ENCODE measurements around the gene MYZAP. TPM values are rescaled to one million over a fixed set of nuclear protein-coding genes. Genes with fewer than 3 reads are reported as not detected.
A peak's percentile ranks its signal among the peaks of the same experiment; 100 is the strongest.

Gene MYZAP
- total and polyA plus RNA-seq, 2 experiments from 2014 or later = 143 to 175 TPM

GRCh38 chr15:57589754-57590153, 1.9 kb upstream of the MYZAP start:
- DNase-seq (ENCODE audit: low read depth in 1 of 2, low spot score in 1 of 2) = no peak
- peaks cover 17% of the 10 kb centered on the region for H3K4me1 ChIP-seq (ENCODE audit: low read depth)
- H3K27ac ChIP-seq = no peak overlapping the region
- H3K9me3 ChIP-seq (ENCODE audit: low read depth) = no peaks in the 10 kb centered on the region
- no peak overlapping the region for H3K4me3 ChIP-seq
- no peaks in the 10 kb centered on the region for H3K27me3 ChIP-seq
- no peaks in the 10 kb centered on the region for H3K36me3 ChIP-seq
- no peak for TF ChIP-seq CTCF (IDR thresholded peaks at IDR 0.05; ENCODE audit: low read depth, low read length)

DNA sequence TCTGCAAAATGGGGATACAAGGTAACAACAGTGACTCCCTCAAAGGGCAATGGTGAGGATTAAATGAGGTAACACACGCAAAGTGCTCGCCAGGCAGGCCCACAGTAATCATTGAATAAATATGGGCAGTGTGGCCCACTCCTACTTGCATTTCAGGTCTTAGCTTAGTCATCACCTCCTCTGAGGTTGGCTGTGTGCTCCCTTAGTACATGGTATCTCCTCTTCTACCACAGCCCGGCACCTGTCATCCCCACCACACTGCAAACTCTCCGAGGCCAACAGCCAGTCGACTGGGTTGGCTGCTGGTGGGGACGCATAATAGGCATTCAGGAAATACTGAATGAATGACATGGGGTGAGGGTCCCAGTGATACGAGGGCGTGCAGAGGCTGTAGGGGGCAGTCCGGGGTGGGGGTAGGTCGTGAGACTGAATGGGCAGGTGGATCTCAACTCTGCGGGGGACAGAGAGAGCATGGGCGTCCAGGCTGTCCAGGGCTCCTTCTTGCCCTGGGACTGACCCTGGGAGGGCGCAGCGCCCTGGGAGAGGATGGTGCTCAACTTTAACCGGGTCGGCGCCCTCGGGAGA, 375 bp upstream of the MYZAP start:
- Histone ChIP-seq H3K27ac (peak overlapping the region; percentile 23), H3K36me3 (no peaks in the 10 kb centered on the region), H3K4me3 (peak overlapping the region; percentile 51), H3K4me1 (ENCODE audit: low read depth) (peaks cover 28% of the 10 kb centered on the region), H3K9me3 (ENCODE audit: low read depth) (no peaks in the 10 kb centered on the region), H3K27me3 (no peaks in the 10 kb centered on the region)
- no peak for DNase-seq (ENCODE audit: low read depth in 1 of 2, low spot score in 1 of 2)
- no peak for TF ChIP-seq CTCF (IDR thresholded peaks at IDR 0.05; ENCODE audit: low read depth, low read length)

DNA sequence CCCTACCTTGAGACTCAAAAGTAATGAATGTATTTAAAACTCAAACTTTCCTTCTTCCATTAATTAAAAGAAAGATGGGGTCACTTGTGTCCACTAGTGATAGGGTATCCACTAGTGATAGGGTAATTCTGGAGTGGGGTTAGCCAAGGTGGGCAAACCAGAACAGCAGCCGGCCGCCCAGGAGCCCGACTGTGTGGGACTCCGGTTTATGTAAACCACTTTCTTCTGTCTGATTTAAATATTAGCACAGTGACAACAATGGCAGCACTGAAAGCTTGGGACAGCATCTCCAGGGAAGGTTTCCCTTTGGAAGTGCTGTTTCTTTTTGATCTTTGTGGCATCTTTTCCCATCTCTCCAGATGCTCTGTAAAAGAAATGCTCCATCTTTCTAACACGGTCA, 722 bp downstream of the MYZAP start:
- Histone ChIP-seq H3K4me1 (ENCODE audit: low read depth) (peaks cover 39% of the 10 kb centered on the region), H3K27ac (peak overlapping the region; percentile 52), H3K36me3 (no peaks in the 10 kb centered on the region), H3K27me3 (no peaks in the 10 kb centered on the region), H3K9me3 (ENCODE audit: low read depth) (no peaks in the 10 kb centered on the region), H3K4me3 (peak overlapping the region; percentile 51)
- DNase-seq (ENCODE audit: low read depth in 1 of 2, low spot score in 1 of 2) = peak in 1 of 2 donors; percentile 37
- TF ChIP-seq CTCF (IDR thresholded peaks at IDR 0.05; ENCODE audit: low read depth, low read length) = no peak

DNA sequence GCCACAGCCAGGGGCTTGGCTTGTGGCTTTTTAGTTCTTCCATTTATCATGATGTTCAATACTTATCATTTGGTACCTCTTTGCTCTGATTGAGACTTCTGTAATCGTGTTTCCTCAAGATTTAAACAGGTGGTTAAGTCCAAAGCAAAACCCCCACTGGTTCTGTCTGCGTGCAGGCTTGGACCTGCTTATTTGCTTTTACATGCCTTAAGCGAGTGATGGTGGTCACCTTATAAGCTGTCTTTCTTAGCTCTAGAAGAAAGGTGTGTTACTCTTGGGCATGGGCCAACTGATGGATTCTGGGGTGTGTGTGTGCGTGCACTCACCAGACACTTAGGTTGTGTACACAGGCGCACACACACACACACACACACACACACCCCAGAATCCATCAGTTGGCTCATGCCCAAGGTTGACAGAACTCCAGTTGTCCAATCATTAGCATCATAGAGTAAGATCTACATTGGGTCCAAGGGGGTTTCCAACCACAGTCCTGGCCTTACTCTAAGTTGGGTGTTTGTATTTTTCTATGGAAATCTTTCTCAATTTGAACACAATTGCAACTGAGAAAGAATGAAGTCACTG, 1.2 kb downstream of the MYZAP start:
- Histone ChIP-seq H3K27me3 (no peaks in the 10 kb centered on the region), H3K9me3 (ENCODE audit: low read depth) (no peaks in the 10 kb centered on the region), H3K4me3 (peak overlapping the region; percentile 51), H3K4me1 (ENCODE audit: low read depth) (peaks cover 44% of the 10 kb centered on the region), H3K27ac (peak overlapping the region; percentile 94), H3K36me3 (no peaks in the 10 kb centered on the region)
- no peak for TF ChIP-seq CTCF (IDR thresholded peaks at IDR 0.05; ENCODE audit: low read depth, low read length)
- no peak for DNase-seq (ENCODE audit: low read depth in 1 of 2, low spot score in 1 of 2)

- no peak for TF ChIP-seq CTCF (IDR thresholded peaks at IDR 0.05; ENCODE audit: low read depth, low read length)
- Histone ChIP-seq H3K4me3 (no peak overlapping the region), H3K36me3 (no peaks in the 10 kb centered on the region), H3K9me3 (ENCODE audit: low read depth) (no peaks in the 10 kb centered on the region), H3K27ac (peak overlapping the region; percentile 94), H3K4me1 (ENCODE audit: low read depth) (peaks cover 59% of the 10 kb centered on the region), H3K27me3 (no peaks in the 10 kb centered on the region)
- DNase-seq (ENCODE audit: low read depth in 1 of 2, low spot score in 1 of 2) = no peak
Measured at GRCh38 chr15:57594479-57594878, 2.8 kb downstream of the MYZAP start.

Data from cardiac muscle cell (in vitro differentiated cells and primary cell).